ENCODE results near the gene NCKAP5.

Gene NCKAP5

GRCh38 chr2:133452583-133452982 lies 115.7 kb downstream of the NCKAP5 start:
- no peak for DNase-seq

DNA sequence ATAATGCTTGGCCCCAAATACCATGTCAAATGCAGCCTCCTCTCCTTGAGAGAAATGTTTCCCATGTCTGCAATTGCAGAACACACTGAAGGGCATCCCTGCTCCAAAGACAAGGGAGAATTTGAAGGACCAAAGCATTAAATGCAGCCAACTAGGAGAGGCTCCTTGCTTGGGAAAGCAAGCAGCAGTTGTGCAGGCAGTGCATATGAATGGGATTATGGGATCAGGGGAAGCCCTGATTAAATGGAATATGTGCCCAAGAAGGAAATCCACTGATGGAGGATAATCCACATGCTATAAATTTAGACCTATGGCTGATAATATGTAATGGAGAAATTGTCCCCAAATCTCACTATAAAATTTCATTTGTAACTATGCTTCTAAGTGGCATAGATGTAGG lies 116.1 kb downstream of the NCKAP5 start:
- DNase-seq, result no peak

GRCh38 chr2:133448195-133448594 lies 120.1 kb downstream of the NCKAP5 start:
- no peak for DNase-seq

DNA sequence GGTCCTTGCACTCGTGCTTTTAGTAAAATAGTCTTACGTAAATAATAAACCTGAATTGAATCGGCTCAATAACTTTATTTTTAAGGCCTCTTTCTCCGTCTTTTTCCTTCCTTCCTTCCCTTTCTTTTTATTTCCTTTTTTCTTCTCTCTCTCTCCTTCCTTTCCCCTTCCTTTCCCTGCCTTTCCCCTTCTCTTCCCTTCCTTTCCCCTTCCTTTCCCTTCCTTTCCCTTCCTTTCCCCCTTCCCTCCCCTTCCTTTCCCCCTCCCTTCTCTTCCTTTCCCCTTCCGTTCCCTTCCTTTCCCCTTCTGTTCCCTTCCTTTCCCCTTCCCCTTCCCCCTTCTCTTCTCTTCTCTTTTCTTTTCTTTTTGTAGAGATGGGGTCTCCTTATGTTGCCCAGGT lies 121.0 kb downstream of the NCKAP5 start:
- no peak for DNase-seq

- no peak for DNase-seq
Observed at GRCh38 chr2:133444465-133444864, 123.8 kb downstream of the NCKAP5 start.

DNA sequence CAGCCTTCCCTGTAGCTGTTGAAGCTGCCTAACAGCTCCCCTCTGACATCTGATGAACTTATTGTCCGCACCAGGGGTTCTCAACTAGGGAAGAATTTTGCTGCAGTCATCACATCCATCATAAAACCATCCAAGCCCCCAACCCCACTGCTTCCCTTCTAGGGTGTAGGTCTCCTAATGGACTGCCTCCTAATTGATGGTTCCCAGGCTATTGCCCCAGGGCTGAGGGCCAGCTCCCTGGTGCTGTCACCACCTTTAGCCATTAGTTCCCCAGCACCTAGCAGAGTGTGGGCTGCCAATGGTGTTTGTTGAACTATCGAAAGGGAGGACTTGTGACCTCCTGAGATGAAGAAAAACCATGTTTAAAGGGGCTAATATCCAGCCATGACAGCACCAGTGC lies 125.9 kb downstream of the NCKAP5 start:
- no peak for DNase-seq

GRCh38 chr2:133439565-133439920 lies 128.7 kb downstream of the NCKAP5 start:
- DNase-seq, result no peak

DNA sequence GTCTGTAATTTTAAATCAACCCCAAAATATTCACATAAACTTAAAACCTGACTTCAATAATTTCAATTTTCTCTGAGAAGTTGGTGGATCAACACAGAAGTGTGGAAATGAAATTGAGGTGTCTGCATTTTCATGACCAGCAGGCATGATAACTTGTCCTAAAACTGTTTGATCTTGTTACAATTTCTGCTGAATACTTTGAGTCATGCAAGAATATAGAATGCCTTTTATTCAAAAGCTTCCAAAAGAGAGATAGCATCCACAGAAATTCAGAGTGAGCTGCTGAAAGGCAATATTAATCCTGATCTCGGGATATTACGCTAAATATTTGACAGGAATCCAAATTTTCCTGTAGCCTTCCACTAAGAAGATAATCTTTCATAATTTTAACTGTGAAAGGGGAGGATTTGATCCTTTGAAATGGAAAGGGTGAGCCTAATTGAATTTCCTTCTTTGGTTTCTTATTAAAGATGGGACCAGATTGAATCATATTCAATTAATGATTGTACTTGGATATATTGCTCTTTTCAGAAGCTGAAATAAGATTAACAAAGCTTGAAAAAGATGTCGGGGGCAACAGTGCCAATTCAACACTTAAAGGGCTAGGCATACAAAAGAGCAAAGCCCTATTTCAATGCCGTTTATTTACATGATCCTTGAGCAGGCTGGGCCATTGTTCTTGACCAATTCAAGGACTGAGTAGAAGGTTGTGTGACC lies 129.3 kb downstream of the NCKAP5 start:
- no peak for DNase-seq

DNA sequence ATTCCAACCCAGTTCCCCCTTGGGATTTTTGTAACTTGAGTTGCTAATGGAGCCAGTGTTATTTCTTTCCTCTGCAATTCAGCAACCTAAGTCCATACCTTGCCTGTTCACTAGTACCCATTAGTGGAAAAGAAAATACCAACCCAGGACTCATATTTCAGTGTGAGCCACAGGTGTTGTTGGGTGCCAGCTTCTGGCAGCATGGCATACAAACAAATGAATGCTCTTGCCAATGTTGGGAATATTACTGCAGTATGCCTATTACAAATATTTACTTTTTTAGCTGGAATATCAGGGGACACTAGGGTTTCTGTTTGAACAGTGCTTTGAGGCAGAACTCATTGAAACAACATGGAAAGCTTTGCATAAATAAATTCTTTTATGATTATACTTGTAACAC lies 130.2 kb downstream of the NCKAP5 start:
- DNase-seq, result no peak

DNA sequence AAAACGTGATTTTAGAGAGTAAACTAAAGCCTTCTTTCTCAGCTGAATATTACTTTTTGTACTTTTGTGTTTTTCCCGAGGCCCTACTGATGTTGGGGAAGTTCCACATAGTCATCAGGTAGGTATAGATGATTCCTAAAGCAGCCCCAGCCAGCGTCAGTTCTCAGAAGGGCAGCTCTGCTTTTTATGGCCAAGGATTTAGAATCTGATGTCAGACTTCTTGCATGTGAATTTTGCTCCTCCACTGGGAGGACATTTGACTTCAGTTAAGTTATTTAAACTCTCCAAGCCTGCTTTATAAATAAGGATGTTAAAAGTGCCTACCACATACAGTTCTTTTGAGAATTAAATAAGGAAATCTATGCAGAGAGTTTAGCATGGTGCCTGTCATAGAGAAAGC lies 130.8 kb downstream of the NCKAP5 start:
- DNase-seq, result no peak

GRCh38 chr2:133434959-133435668 lies 133.1 kb downstream of the NCKAP5 start:
- peak; percentile 69 for DNase-seq

- no peak for DNase-seq
Observed at GRCh38 chr2:133433455-133434451, 134.5 kb downstream of the NCKAP5 start.

GRCh38 chr2:133432778-133433177 lies 135.5 kb downstream of the NCKAP5 start:
- DNase-seq, result no peak

- DNase-seq, result no peak
Observed at GRCh38 chr2:133431289-133431688, 137.0 kb downstream of the NCKAP5 start.

GRCh38 chr2:133426791-133427190 lies 141.5 kb downstream of the NCKAP5 start:
- no peak for DNase-seq

GRCh38 chr2:133425612-133426011 lies 142.7 kb downstream of the NCKAP5 start:
- no peak for DNase-seq

- DNase-seq, result no peak
Observed at GRCh38 chr2:133424876-133425275, 143.4 kb downstream of the NCKAP5 start.

DNA sequence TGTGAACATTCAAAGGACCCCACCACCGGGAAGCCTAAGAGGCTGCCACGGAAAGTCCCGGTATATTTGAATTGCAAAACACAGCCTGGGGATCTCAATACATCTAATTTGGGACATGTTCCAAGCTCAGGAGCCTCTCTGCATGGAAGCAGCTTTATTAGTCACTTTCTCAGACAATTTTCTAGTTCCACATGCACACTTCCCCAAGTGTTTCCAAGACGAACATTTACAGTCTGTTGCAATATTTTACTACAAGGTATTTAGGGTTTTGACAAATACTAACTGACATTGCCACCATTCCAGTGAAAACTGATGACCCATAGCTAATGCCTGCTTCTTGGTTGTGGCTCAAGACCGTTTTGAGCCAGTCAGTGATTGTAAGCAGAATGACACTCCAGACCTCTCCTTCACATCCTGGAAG lies 145.3 kb downstream of the NCKAP5 start:
- no peak for DNase-seq

- DNase-seq, result no peak
Observed at GRCh38 chr2:133421516-133422324, 146.5 kb downstream of the NCKAP5 start.

DNA sequence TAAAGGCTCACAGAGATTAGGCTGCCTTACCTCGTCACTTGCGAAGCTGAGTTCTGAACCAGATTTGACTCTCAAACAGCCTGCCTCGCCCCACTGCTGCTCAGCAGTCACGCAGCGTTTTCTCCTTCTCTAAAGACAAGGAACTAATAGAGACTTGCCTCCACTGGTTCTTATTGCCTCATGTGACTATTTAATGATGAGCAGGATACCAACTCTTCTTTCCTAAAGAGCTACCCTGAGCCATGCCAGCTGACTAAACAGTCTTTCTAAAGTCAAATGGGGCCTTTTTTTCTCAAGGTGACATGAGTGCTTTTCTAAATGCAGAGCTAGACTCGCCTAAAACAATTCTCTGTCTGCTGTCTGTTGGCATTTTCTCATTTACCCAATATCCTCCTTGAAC lies 147.5 kb downstream of the NCKAP5 start:
- DNase-seq, result no peak

DNA sequence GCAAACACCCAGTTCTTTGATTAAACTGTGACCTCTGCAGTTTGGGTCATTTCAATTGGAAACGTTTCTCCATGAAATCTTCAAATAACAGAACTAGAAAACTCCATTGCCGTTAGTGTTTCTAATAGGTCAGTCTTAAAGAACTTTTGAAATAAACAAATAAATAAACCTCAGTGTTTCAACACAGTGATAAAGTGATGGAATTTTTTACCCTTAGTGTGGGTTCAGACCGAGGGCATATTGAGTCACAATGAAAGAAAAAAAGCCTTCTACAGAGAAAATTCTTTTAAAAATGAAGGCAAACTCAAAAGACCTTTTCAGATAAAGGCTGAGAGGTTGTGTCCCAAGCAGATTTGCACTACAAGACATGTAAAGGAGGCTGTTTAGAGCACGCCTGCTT lies 149.6 kb downstream of the NCKAP5 start:
- no peak for DNase-seq

- no peak for DNase-seq
Observed at GRCh38 chr2:133418021-133418420, 150.2 kb downstream of the NCKAP5 start.

DNA sequence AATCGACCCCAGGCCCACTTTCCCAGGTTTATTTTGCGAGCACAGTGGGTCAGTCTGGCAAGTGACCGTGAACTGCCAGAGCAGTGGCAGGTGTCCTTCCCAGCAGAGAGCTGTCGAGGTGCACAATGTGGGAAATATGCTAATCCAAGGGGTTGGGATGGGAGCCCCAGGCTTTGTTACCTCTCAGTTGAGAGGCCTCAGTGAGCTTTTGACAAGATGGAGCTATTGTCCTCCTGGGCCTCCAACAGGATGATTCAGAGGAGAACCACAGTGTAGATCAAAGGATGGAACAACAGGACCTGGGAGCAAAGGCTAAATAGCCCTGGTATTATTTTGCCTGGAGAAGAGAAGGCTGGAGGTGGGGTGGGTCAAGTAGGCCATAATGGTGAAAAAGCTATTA lies 150.8 kb downstream of the NCKAP5 start:
- no peak for DNase-seq

Data from NCI-H510A (cell line).